Parathyroid adenoma (tissue), 2 donors: ENCODE results near the gene GALNT11.

Experiments
- H2AFZ ChIP-seq: fragments of 300-600 bp; sonication (generic); one replicate; pipeline ENCODE4 v1.7.0; 2017; ENCODE audit warnings: antibody characterized with exemption, mild to moderate bottlenecking
- H3K27ac ChIP-seq: fragments of 300-600 bp; sonication (generic); one replicate; pipeline ENCODE4 v1.7.0; 2017
- H3K27me3 ChIP-seq: fragments of 300-600 bp; sonication (generic); one replicate; pipeline ENCODE4 v1.7.0; 2017; ENCODE audit warnings: low read length; ENCODE audit not compliant: control insufficient read depth, insufficient read depth
- H3K36me3 ChIP-seq: fragments of 300-600 bp; sonication (generic); one replicate; pipeline ENCODE4 v1.7.0; 2017; ENCODE audit warnings: low read length; ENCODE audit not compliant: control insufficient read depth, insufficient read depth
- H3K4me1 ChIP-seq: fragments of 300-600 bp; sonication (generic); one replicate; pipeline ENCODE4 v1.7.0; 2017; ENCODE audit warnings: control low read depth
- H3K4me2 ChIP-seq: fragments of 300-600 bp; sonication (generic); one replicate; pipeline ENCODE4 v1.7.0; 2017; ENCODE audit warnings: low read length
- H3K4me3 ChIP-seq: fragments of 300-600 bp; sonication (generic); one replicate; pipeline ENCODE4 v1.7.0; 2017; ENCODE audit warnings: low read depth, low read length
- H3K79me2 ChIP-seq: fragments of 300-600 bp; sonication (generic); one replicate; pipeline ENCODE4 v1.7.0; 2017; ENCODE audit warnings: control low read depth
- H3K9ac ChIP-seq: fragments of 300-600 bp; sonication (generic); one replicate; pipeline ENCODE4 v1.7.0; 2017; ENCODE audit warnings: mild to moderate bottlenecking
- H3K9me3 ChIP-seq: fragments of 300-600 bp; sonication (generic); one replicate; pipeline ENCODE4 v1.7.0; 2017; ENCODE audit warnings: low read length; ENCODE audit not compliant: control insufficient read depth
- CTCF ChIP-seq: fragments of 300-600 bp; sonication (generic); IDR thresholded peaks from one replicate; pipeline ENCODE4 v1.7.0; 2017; ENCODE audit warnings: antibody characterized with exemption, mild to moderate bottlenecking
- donor health status: primary hyperparathyroidism.

Gene GALNT11

GRCh38 chr7:152095771-152096170 is 70.3 kb downstream of the GALNT11 start:
- no peak for TF ChIP-seq CTCF
- no peak overlapping the region for H3K4me2 ChIP-seq
- no peaks in the 10 kb centered on the region for H3K27me3 ChIP-seq

GRCh38 chr7:152097330-152097729 is 71.9 kb downstream of the GALNT11 start:
- H3K27ac ChIP-seq: no peak overlapping the region
- no peak for TF ChIP-seq CTCF
- no peak overlapping the region for H3K4me2 ChIP-seq
- H3K9me3 ChIP-seq: no peaks in the 10 kb centered on the region
- no peaks in the 10 kb centered on the region for H3K79me2 ChIP-seq
- no peak overlapping the region for H2AFZ ChIP-seq
- peaks cover 8% of the 10 kb centered on the region for H3K4me1 ChIP-seq
- H3K27me3 ChIP-seq: no peaks in the 10 kb centered on the region
- no peak overlapping the region for H3K9ac ChIP-seq
- no peaks in the 10 kb centered on the region for H3K36me3 ChIP-seq
- no peak overlapping the region for H3K4me3 ChIP-seq

More at GRCh38 chr7:152095771-152096170, 70.3 kb downstream of the GALNT11 start:
- Histone ChIP-seq H3K4me1 (peaks cover 2% of the 10 kb centered on the region), H3K4me3 (no peak overlapping the region), H2AFZ (no peak overlapping the region), H3K79me2 (peaks cover 7% of the 10 kb centered on the region), H3K9ac (no peak overlapping the region), H3K9me3 (no peaks in the 10 kb centered on the region), H3K27ac (no peak overlapping the region), H3K36me3 (no peaks in the 10 kb centered on the region)

- no peak overlapping the region for H3K9ac ChIP-seq
- no peak overlapping the region for H3K4me3 ChIP-seq
- H3K9me3 ChIP-seq: no peaks in the 10 kb centered on the region
- no peak overlapping the region for H3K27ac ChIP-seq
- H3K4me2 ChIP-seq: no peak overlapping the region
- no peak overlapping the region for H2AFZ ChIP-seq
- no peak for TF ChIP-seq CTCF
- H3K27me3 ChIP-seq: no peaks in the 10 kb centered on the region
- no peaks in the 10 kb centered on the region for H3K79me2 ChIP-seq
- H3K36me3 ChIP-seq: no peaks in the 10 kb centered on the region
- peaks cover 8% of the 10 kb centered on the region for H3K4me1 ChIP-seq
Observed at GRCh38 chr7:152103066-152103465, 77.6 kb downstream of the GALNT11 start.

GRCh38 chr7:152103691-152104090 is 78.2 kb downstream of the GALNT11 start:
- H3K27me3 ChIP-seq: no peaks in the 10 kb centered on the region
- H3K4me3 ChIP-seq: no peak overlapping the region
- peaks cover 8% of the 10 kb centered on the region for H3K4me1 ChIP-seq
- H2AFZ ChIP-seq: no peak overlapping the region
- no peaks in the 10 kb centered on the region for H3K36me3 ChIP-seq
- H3K79me2 ChIP-seq: no peaks in the 10 kb centered on the region
- no peak overlapping the region for H3K4me2 ChIP-seq
- H3K9ac ChIP-seq: no peak overlapping the region
- H3K9me3 ChIP-seq: no peaks in the 10 kb centered on the region
- H3K27ac ChIP-seq: no peak overlapping the region
- no peak for TF ChIP-seq CTCF

GRCh38 chr7:152105205-152105604 is 79.7 kb downstream of the GALNT11 start:
- H3K4me1 ChIP-seq: peaks cover 8% of the 10 kb centered on the region
- H3K27ac ChIP-seq: no peak overlapping the region
- no peak for TF ChIP-seq CTCF
- no peaks in the 10 kb centered on the region for H3K36me3 ChIP-seq
- H2AFZ ChIP-seq: no peak overlapping the region
- no peak overlapping the region for H3K4me2 ChIP-seq
- H3K4me3 ChIP-seq: no peak overlapping the region
- H3K9me3 ChIP-seq: no peaks in the 10 kb centered on the region
- H3K27me3 ChIP-seq: no peaks in the 10 kb centered on the region
- no peak overlapping the region for H3K9ac ChIP-seq
- no peaks in the 10 kb centered on the region for H3K79me2 ChIP-seq
